ENCODE measurements around the gene PKD2L2.
"Not testable (repeated sequence)": the region's sequence is repeated elsewhere in the genome, so short reads cannot be mapped to it uniquely, and the experiment has no call there.

PKD2L2 gene

DNA sequence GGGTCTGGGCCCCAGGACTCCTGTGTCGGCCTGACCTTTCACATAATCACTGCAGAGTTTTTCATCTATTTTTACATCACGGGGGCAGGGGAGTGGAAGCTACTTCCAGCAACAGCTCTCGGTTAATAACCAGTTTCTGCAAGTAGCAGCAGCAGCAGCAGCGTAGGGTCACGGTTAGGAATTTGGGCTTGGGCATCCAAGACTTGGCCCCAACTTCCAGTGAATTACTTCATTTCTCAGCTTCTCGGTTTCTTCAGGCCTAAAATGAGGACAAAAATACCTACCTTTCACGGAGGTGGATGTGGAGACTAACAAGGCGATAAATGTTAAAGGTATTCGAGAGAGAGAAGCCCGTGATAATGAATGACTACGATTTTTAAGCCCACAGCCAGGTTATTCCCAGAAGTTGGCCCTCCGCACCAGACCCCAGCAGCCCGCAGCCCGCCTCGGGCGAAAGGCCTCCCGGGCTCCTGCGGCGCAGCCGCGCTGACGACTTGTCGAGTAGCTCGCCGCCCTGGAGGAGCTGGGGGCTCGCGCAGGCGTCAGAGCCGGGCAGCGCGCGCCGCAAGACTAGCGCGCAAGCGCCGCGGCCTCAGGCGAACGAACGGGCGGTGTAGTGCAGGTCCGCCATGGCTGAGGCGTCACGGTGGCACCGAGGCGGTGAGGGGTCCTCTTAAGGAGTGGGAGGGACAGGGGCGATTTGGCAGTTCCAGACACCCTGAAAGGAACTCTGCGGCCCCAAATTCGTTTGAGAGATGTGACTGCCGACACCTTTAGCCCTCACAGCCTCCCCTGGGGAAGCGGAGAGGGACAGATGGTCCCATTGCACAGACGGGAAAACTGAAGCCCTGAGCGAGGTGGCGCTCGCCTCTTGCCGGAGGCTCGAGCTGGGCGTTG lies at the start of gene PKD2L2:
PKD2L2 (plus strand) TSS at position 595 of the 897 bp plus-strand sequence; CDS start at position 630, 35 bp downstream.
- peak in 55 of 56 donors; percentile 13 to 87 (median 68) for DNase-seq

DNA sequence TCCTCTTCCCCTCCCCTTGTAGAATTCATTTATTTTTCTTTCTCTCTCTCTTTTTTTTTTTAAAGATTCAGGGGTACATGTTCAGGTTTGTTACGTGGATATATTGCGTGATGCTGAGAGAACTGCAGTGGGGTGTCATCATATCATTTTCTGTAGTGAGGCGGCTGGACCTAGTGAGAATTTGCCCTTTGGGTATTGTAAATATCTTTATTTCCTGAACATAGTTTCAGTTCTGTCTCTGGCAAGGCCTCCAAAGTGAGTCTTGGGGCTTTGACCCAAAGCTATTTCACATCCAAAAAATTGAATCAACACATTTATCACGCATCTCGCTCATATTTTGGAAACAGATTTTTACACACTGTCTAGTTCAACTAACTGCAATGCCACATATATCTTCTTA lies 47.0 kb upstream of the PKD2L2 start:
- no peak for DNase-seq

DNA sequence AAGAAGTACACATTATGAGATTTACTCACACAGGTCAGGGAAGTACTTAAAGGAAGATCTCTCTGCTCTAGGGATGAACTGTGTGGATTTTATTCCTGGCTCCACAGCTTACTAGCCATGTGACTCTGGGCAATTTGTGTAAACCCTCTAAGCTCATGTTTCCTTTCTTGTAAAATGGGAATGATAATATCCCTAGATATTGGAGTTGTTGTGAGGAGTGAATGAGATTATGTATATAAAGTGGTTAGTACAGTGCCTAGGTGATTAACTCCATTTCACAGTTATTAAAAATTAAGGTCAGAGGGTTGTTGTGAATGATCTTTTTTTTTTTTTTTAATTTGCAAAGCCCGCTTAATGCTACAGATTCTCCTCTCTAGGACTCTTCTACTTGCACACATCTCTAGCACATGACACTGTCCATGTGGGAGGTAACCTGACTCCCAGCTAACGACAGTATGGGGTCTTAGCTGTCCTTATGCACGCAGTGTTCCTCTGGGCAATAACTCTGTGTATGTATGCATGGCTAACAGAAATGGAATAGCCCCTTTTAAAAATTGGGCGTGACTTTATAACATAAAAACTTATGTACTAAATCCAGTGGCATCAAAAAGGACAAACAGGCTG lies 45.5 kb upstream of the PKD2L2 start:
- DNase-seq: no peak

DNA sequence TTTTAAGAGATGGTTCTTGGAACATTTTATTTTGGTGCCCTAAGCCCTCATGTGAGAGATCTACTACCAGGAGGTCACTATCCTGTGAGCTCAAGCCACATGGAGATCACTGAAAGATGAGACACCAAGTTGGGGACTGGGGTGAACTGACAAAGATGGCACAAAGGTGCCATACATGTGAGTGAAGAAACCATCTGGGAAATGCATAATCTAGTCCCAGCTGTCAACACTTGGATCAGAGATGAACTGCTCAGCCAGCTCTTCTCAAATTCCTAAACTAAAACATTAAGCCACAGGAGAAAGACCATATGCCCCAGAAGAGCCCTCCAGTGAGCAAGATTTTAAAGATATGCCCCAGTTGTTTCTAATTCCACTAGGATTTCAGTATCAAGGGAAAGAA lies 43.8 kb upstream of the PKD2L2 start:
- DNase-seq: no peak

DNA sequence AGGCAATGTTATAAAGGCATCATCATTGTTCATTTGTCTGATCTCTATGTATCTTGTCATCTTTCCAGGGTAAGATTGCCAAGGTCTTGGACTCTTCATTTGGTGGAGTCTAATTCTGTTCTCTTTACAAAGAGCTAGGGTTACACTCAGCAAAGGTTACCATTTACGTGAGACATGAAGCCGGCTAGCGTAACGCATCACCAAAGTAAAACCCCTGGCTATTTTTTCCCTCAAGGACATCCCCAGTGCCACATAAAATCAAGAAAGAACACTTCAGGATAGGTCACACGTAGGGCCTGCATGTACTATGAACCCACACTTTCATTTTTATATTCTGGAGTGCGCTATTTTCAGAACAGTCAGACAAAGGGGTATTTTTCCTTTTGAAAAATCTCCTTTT lies 41.6 kb upstream of the PKD2L2 start:
- DNase-seq: no peak

DNA sequence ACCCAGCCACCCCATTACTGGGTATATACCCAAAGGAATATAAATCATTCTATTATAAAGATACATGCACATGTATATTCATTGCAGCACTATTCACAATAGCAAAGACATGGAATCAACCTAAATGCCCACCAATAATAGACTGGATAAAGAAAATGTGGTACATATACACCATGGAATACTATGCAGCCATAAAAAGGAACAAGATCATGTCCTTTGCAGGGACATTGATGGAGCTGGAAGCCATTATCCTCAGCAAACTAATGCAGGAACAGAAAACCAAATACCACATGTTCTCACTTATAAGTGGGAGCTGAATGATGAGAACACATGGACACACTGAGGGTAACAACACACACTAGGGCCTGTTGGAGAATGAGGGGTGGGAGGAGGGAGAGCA lies 36.1 kb upstream of the PKD2L2 start:
- not testable (repeated sequence) for DNase-seq

DNA sequence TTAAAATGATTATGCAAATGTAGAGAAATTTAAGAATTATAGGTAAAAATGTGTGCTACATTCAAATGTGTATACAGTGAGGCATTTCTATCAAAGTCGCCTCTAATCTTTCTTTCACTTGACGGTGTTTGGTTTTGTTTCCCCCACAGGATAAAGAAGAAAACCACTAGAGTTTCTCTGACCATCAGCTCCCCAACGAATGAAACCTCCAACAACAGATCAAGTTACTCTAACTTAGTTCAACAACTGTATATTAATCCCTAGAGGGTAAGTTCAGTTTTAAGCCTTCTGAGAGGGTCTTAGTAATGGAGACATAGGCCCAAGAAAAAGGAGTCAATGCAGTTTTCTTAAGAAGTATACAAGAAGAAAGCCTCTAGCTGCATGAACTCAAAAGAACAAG lies 33.1 kb upstream of the PKD2L2 start:
- no peak for DNase-seq

DNA sequence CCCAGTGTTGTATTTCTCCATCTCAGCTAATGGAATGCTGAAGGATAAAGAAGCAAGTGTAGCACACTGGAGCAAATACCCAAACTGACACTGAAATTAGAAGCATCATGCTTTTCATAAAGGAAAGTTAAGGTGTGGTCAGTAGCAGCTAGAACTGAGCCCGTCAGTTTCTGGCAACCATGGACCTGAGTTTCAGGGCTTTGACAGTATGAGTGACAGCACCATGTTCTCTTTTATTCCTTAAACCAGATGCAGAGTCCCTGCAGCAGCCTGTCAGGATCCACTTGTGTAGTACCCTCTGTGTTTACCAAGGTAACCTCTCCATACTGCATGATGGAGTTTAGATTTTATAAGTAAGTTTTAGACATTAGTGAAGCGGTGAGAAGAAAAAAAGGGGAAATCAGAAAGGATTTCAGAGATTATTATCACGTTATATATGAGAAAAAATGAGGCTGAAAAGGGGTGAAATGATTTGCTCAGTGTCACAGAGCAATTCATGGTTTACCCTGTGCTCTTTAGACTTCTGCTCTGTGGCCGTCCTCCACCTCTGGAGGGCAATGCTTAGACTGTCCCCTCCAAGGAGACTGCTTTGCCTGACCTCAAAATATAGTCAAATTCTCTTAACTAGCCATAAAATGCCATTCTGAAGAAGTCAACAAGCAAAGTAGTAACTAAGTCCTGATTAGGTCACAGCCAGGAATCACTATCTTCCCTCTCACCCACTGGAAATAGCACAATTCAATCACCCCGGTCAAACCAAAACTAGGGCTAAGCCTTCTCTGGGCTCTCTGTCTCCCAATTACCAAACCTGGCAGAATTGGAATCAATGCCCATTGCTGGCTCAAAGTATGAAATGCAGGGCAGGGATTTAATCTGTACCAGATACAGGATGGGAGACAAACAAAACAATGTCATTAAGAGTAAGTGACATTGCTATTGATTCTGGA lies 32.1 kb upstream of the PKD2L2 start:
- DNase-seq: no peak

DNA sequence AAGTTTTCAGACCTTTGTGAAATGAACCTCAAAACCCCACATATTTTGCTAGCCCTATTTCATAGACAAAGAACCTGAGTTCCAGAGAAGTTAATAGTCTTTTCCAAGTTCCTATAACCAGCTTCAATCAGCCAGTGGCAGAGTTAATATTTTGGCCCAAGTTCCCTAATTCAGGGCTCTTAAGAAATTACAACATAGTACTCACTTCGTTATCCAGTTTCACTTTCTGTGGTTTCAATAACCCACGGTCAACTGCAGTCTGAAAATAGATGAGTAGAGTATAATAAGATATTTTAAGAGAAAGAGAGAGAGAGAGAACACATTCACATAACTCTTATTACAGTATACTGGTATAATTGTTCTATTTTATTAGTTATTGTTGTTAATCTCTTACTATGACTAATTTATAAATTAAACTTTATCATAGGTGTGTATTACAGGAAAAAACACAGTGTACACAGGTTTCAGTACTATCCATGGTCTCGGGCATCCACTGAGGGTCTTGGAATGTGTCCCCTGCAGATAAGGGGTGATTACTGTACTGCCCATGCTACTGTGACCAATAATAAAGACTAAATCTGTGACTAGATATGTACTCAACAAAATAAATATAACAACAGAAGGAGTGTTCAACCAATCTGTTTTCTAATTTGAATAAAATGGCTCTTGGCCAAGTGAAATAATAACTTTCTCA lies 30.9 kb upstream of the PKD2L2 start:
- DNase-seq: no peak

DNA sequence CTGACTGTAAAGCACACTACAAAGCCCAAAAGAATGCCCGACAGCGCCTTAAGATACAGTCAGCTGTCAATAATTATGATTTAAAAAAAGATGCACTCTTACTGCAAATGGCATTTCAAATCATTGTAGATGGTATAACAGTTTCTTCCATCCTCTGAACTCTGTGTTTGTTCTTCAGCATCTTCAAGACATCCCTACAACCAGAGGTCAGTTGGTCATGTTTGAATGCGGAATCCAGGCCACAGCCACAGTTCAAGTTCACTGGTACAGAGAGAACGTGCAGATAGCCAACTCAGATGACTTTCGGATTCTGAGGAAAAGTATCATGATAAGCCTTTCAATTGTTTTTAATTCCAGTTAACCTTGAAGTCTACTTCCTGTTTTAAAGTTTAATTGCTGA lies 30.3 kb upstream of the PKD2L2 start:
- DNase-seq: peak in 5 of 56 donors; percentile 9 to 29 (median 26)

DNA sequence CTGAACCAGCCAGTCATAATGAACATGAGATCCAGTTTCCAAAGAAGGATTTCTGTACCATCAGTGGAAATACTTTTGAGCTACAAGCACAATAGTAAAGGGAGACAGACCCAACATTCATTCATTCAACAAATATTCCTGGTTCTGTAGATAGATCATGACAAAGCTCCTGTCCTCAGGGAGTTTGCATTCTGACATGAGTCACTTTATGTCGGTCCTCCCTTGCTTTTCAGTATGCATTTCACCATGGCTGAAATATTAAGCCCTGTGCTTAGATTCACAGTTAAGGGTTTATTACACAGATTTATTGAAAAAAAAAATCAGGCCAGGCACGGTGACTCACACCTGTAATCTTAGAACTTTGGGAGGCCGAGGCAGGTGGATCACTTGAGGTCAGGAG lies 27.0 kb upstream of the PKD2L2 start:
- DNase-seq: no peak

DNA sequence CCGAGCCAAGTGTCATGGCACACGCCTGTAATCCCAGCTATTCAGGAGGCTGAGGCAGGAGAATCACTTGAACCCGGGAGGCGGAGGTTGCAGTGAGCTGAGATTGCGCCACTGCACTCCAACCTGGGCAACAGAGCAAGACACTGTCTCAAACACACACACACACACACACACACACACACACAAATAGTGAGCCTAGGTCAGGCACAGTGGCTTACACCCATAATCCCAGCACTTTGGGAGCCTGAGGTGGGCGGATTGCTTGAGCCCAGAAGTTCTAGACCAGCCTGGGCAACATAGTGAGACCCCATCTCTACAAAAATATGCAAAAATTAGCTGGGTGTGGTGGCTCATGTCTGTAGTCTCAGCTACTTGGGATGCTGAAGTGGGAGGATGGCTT lies 25.6 kb upstream of the PKD2L2 start:
- DNase-seq: not testable (repeated sequence)

DNA sequence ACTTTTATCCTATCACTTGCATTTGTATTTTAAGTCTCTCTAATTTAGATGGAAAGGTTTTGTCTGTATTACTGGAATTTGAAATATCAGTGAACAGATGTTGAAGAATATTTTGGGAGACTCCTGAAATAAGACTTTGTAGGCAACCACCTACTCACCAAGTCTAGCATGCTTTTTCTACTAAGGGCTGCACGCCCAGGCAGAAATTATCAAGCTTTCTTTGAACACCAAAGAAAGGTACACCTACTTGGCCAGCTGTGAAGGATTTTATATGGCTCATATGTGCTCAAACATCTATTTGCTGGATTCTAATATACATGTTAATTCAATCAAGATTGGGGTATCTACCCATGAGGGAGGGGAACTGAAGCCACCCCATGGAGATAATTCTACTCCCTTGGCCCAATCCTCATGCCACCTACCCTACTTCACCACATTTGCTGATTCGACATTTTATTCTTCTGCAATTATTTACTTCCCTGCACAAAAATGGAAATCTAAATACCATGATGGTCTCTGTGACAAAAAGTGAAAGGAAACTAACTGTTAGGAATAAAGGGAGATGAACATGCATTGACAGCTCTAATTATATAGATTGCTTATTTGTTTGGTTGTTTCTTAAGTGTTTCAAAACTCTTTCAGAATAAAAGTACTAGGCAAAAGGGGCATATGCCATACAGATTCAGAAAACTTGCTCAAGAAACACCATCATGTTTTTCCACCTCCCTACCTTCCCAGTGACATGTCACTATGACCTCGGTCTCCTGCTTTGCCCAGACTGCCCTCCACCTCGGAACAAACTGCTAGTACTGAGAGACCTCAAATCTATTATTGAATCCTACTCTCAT lies 22.5 kb upstream of the PKD2L2 start:
- DNase-seq: peak in 1 of 56 donors; percentile 6

DNA sequence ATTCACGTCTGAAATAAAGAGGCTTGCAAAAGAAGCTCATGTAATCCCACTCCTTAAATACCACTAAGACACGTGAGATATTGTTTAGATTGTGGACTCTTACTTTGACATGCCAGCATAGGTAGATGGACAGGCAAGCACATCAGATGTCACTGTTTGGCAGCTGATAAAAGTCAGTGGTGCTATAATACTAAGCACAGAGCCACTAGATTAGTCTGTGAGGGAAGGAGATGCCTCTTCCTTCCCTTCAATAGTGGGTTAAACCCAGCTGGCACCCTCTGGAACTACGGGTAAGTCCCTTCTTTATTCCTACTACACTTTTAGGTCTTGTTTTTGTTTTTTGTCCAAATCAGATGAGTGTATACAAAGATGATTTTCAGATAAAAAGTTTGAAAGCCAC lies 21.6 kb upstream of the PKD2L2 start, which contains the start of gene MYOT:
MYOT (plus strand) TSS at position 197 of the 400 bp plus-strand sequence. CDS start 2,792 bp downstream, outside the sequence.
- DNase-seq: no peak

DNA sequence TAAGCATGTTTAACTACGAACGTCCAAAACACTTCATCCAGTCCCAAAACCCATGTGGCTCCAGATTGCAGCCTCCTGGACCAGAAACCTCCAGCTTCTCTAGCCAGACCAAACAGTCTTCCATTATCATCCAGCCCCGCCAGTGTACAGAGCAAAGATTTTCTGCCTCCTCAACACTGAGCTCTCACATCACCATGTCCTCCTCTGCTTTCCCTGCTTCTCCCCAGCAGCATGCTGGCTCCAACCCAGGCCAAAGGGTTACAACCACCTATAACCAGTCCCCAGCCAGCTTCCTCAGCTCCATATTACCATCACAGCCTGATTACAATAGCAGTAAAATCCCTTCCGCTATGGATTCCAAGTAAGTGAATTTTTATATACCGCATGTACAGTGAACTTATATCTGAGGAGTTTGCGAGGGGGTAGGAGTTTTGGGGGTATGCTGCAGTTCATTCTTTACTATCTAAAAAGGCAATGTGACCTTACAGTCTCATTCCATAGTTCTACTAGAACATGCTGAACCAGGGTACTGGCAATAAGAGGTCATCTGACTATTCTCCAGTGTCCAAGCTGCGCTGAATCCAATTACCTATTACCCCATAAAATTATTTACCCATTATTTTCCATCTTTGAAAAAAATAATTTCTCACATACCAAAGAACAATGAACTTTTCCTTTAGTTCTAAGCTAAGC lies 18.5 kb upstream of the PKD2L2 start:
- DNase-seq: peak in 1 of 56 donors; percentile 8

DNA sequence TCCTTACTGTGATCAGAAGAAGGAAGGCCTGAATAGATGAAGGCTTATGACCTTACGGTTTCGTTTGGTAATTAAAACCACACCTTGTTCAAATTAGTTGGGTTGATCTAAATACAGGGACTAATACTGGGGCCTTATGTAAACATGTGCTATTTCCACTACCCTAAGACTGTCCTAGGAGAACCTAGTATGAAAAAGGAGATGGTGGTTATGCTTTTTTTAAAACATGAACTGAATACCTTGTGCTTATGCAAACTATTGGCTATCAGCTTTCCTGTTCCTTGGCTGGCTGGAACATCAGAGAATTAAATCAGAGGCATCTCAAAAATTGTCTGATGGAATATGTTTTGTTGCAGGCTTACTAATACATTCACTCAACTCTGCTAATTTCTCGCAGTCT lies 17.7 kb upstream of the PKD2L2 start:
- no peak for DNase-seq

DNA sequence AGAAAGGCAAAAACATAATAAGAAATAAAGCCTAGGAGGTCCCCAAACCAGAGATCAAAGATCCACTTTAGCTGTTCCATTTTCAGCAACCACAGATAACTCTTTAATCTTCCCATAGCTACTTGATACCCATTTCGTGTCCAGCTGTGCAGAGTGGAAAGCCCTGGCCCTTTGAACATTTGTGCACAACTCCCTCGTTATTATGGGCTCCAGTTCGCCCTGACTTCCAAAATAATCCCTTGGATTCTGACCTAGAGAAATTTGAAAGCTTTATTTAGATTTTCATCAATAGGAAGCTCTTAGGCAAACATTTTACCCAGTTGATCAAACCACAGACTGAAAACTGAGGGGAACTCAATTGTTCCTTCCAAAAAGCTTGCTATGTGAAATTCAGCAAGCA lies 16.8 kb upstream of the PKD2L2 start:
- DNase-seq: no peak

DNA sequence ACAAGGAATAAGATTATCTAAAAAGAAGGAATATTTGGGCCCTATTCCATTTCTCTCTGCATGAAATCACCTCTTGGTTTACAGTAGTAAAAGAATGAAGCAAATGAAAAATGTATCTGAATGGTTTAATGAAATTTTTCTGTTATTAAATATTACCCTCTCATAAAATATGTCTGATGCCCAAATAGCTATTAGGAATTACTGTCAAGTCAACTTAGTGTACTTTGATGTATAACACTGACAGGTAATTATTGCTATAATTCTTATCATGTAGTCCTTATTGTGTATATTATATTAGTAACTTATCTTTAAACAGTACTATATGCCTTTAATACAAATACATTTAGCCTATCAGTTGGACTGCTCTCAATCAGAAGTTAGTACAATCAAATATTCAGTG lies 13.2 kb upstream of the PKD2L2 start:
- no peak for DNase-seq

DNA sequence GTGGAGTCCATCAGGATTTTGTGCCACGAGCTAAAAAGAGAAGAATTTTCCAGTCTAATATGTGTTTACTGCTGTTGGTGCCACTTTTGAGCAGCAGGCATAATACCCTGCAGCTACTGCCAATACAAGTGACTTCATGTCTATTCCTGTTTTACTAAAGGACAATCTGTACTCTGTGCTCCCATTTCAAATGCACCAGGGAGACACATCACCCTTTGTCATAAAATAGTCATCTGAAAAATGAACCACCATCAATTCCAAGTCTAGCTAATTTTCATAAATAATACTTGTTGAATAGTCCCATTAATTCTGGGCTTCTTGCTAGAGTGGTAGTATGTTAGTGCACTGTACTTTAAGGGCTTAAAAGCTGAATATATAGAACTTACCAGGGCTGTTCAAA lies 8.9 kb upstream of the PKD2L2 start:
- DNase-seq: peak in 14 of 56 donors; percentile 14 to 67 (median 33)

All from amygdala (tissue), 56 donors.